Keratinocyte (primary cell): ENCODE results near the gene TINAGL1. TPM values are rescaled to one million over a fixed set of nuclear protein-coding genes. Genes with fewer than 3 reads are reported as not detected.

Experiments used
- DNase-seq: peaks from one replicate; pipeline ENCODE4 v3.0.0-alpha.2; 2011; ENCODE audit warnings: low read depth, missing footprints, low spot score
- FAIRE-seq: peaks from 2 replicates; lab custom pipeline; 2011; peaks lifted over from hg19 to GRCh38; lab: Jason Lieb, UNC
- H2AFZ ChIP-seq: 2 replicates; pipeline ENCODE4 v1.6.0; 2012; ENCODE audit warnings: low read length, control low read depth, inconsistent platforms; ENCODE audit not compliant: control insufficient read depth
- H3K27ac ChIP-seq: 2 replicates; pipeline ENCODE4 v1.5.1; 2011; ENCODE audit warnings: low read length; ENCODE audit not compliant: control insufficient read depth, insufficient read depth
- H3K27me3 ChIP-seq: 3 replicates; pipeline ENCODE4 v1.6.0; 2011; ENCODE audit warnings: low read length; ENCODE audit not compliant: control insufficient read depth, insufficient read depth; ENCODE audit errors: extremely low read depth
- H3K36me3 ChIP-seq, 2 experiments: 2 replicates in 1 of 2; 3 replicates in 1 of 2; pipeline ENCODE4 v1.5.1; 2011; ENCODE audit warnings: low read length in 2 of 2, mild to moderate bottlenecking in 1 of 2; ENCODE audit not compliant: control insufficient read depth in 2 of 2, insufficient read depth in 2 of 2; ENCODE audit errors: extremely low read depth in 1 of 2
- H3K4me1 ChIP-seq: 3 replicates; pipeline ENCODE4 v1.5.1; 2011; ENCODE audit warnings: low read length; ENCODE audit not compliant: control insufficient read depth, insufficient read depth; ENCODE audit errors: extremely low read depth
- H3K4me2 ChIP-seq: 3 replicates; pipeline ENCODE4 v1.6.0; 2011; ENCODE audit warnings: low read depth, low read length; ENCODE audit not compliant: control insufficient read depth, insufficient read depth; ENCODE audit errors: extremely low read depth
- H3K4me3 ChIP-seq, 3 experiments: fragments of 200-600 bp in 1 of 3; sonication (generic) in 1 of 3; 2 replicates in 2 of 3; 3 replicates in 1 of 3; pipeline ENCODE4 v1.5.1; 2011 to 2016; ENCODE audit warnings: low read length in 3 of 3, mild to moderate bottlenecking in 3 of 3, control low read depth in 2 of 3, inconsistent platforms in 1 of 3, low read depth in 1 of 3, mixed read lengths in 1 of 3, mixed run types in 1 of 3, moderate library complexity in 1 of 3; ENCODE audit not compliant: control insufficient read depth in 2 of 3, insufficient read depth in 2 of 3; ENCODE audit errors: extremely low read depth in 1 of 3
- H3K79me2 ChIP-seq: 2 replicates; pipeline ENCODE4 v1.6.0; 2012; ENCODE audit warnings: low read length; ENCODE audit not compliant: control insufficient read depth, insufficient read depth
- H3K9ac ChIP-seq: 3 replicates; pipeline ENCODE4 v1.6.0; 2011; ENCODE audit warnings: low read length; ENCODE audit not compliant: control insufficient read depth, insufficient read depth; ENCODE audit errors: extremely low read depth
- H3K9me1 ChIP-seq: 3 replicates; pipeline ENCODE4 v1.6.0; 2011; ENCODE audit warnings: low read length; ENCODE audit not compliant: control insufficient read depth, insufficient read depth; ENCODE audit errors: extremely low read depth
- H3K9me3 ChIP-seq: 2 replicates; pipeline ENCODE4 v1.5.1; 2012; ENCODE audit warnings: low read depth, low read length; ENCODE audit not compliant: control insufficient read depth
- H4K20me1 ChIP-seq: 3 replicates; pipeline ENCODE4 v1.6.0; 2011; ENCODE audit warnings: low read length; ENCODE audit not compliant: control insufficient read depth, insufficient read depth; ENCODE audit errors: extremely low read depth
- EZH2 ChIP-seq: IDR thresholded peaks from one replicate; pipeline ENCODE4 v1.6.1; 2012; ENCODE audit warnings: inconsistent platforms, mild to moderate bottlenecking, low read length, moderate library complexity
- dilution Hi-C: fragments of 300-500 bp; cut with MboI; formaldehyde crosslinking; loops from one replicate; pipeline ENCODE4 v1.7.0; 2020; ENCODE audit warnings: low sequenced_read_pairs; ENCODE audit not compliant: extremely low pct_ligation_motif_present
- polyA plus RNA-seq, 5 experiments: library from polyadenylated mRNA; depleted of rRNA in 3 of 5; stranded (reverse) in 3 of 5; stranded (forward) in 1 of 5; unstranded in 1 of 5; fragments of >200 nt; gene quantifications; 1 replicate in 1 of 5; 2 replicates in 3 of 5; 3 replicates in 1 of 5; pipeline versions ENCODE4 v1.2.1 to v1.2.3, GENCODE V29; 2011 to 2012; ENCODE audit warnings: missing spikeins in 2 of 5, low read depth in 1 of 5, low replicate concordance in 1 of 5
- TF ChIP-seq, protein P1 (sequence below), 3 experiments: IDR thresholded peaks in 1 of 3; conservative IDR thresholded peaks in 1 of 3; optimal IDR thresholded peaks in 1 of 3; 2 replicates in 2 of 3; 3 replicates in 1 of 3; pipeline versions ENCODE3 to v1.5.1; 2011; ENCODE audit warnings: low read length in 3 of 3, mild to moderate bottlenecking in 3 of 3, moderate library complexity in 2 of 3, control low read depth in 1 of 3, inconsistent platforms in 1 of 3; ENCODE audit not compliant: insufficient read depth in 2 of 3; ENCODE audit errors: extremely low read depth in 1 of 3

Gene TINAGL1
- polyA plus RNA-seq, 1 donor (not counting 4 experiments of a cell fraction or from before 2014, with no cell fraction given): 189 TPM

DNA sequence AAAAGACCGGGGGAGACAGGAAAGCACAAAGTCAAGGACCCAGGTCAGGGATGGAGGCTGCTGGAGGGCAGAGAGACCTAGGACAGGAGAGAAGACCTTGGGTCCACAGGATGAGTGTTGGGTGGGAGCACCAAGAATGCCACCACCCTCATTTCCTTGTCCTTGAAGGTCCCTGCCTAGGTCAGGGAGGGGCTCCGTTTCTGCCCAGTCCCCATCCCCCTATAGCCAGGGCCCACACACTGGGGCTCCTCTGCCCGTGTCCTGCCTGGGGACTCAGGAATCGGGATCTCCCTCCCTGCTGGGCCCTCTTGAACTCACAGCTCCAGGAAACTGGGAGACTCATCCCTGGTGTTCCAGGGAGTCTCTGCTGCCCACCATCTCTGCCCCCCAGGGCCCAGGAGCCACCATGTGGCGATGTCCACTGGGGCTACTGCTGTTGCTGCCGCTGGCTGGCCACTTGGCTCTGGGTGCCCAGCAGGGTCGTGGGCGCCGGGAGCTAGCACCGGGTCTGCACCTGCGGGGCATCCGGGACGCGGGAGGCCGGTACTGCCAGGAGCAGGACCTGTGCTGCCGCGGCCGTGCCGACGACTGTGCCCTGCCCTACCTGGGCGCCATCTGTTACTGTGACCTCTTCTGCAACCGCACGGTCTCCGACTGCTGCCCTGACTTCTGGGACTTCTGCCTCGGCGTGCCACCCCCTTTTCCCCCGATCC is 584 bp downstream of the TINAGL1 start:
- peaks cover 13 to 15% of the 10 kb centered on the region in 2 experiments for H3K36me3 ChIP-seq
- H3K27ac ChIP-seq: peak overlapping the region; percentile 94
- no peak for TF ChIP-seq EZH2
- TF ChIP-seq, protein P1, sequence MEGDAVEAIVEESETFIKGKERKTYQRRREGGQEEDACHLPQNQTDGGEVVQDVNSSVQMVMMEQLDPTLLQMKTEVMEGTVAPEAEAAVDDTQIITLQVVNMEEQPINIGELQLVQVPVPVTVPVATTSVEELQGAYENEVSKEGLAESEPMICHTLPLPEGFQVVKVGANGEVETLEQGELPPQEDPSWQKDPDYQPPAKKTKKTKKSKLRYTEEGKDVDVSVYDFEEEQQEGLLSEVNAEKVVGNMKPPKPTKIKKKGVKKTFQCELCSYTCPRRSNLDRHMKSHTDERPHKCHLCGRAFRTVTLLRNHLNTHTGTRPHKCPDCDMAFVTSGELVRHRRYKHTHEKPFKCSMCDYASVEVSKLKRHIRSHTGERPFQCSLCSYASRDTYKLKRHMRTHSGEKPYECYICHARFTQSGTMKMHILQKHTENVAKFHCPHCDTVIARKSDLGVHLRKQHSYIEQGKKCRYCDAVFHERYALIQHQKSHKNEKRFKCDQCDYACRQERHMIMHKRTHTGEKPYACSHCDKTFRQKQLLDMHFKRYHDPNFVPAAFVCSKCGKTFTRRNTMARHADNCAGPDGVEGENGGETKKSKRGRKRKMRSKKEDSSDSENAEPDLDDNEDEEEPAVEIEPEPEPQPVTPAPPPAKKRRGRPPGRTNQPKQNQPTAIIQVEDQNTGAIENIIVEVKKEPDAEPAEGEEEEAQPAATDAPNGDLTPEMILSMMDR (optimal IDR thresholded peaks at IDR 0.05 in 1 of 3, IDR thresholded peaks at IDR 0.05 in 1 of 3, conservative IDR thresholded peaks at IDR 0.05 in 1 of 3; ENCODE audit: extremely low read depth in 1 of 3, insufficient read depth in 2 of 3, low read length in 3 of 3): no peak
- peaks cover 21% of the 10 kb centered on the region for H4K20me1 ChIP-seq
- H3K4me2 ChIP-seq: peak overlapping the region; percentile 87
- peaks cover 72% of the 10 kb centered on the region for H3K4me1 ChIP-seq
- no peaks in the 10 kb centered on the region for H3K9me3 ChIP-seq
- peak overlapping the region; percentile 73 to 99 (median 88) for H3K4me3 ChIP-seq
- H2AFZ ChIP-seq: no peak overlapping the region
- DNase-seq (no peak), FAIRE-seq (no peak)
- dilution Hi-C loops: no loop called here
- peak overlapping the region; percentile 91 for H3K9ac ChIP-seq
- peaks cover 47% of the 10 kb centered on the region for H3K79me2 ChIP-seq
- no peaks in the 10 kb centered on the region for H3K27me3 ChIP-seq
- H3K9me1 ChIP-seq: peaks cover 3% of the 10 kb centered on the region

DNA sequence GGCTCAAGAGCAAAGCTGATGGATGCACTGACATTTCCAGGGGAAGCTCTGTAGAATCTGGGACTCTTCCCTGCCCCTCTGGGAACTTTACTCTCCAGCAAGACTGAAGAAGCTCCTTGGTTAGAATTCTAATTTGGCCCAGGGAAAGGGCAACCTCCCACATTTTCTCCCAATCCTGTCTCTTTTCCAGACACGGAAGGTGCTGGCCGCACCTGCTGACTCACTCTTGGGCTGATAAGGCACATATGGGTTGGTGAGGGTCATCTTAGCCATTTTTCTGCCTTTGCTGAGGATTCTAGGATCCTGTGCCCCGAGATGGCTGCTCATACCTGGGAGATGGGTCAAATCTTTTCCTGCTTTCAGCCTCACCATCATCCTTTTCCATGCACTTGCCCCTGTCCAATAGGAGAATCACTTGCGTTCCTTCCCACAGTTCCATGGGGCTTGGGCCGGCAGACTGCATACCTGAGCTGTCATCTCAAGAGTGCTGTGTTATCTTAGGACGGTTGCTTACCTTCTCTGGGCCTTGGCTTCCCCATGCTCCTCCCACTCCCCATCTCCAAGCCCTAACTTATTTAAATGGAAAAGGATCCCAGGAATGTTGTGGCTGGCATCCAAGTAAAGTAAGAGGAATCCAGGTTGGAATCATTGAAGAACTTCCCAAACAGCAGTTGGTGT is 1.3 kb downstream of the TINAGL1 start:
- DNase-seq: no peak
- dilution Hi-C loops: no loop called here

More for the DNA sequence above, 1.3 kb downstream of the TINAGL1 start:
- Histone ChIP-seq H3K4me3 (peak overlapping the region; percentile 73 to 99 (median 88)), H3K9me1 (peaks cover 3% of the 10 kb centered on the region), H3K4me1 (peaks cover 74% of the 10 kb centered on the region), H3K9me3 (no peaks in the 10 kb centered on the region), H3K79me2 (peaks cover 54% of the 10 kb centered on the region), H3K9ac (peak overlapping the region; percentile 91), H3K27ac (peak overlapping the region; percentile 94), H3K36me3 (peaks cover 18 to 19% of the 10 kb centered on the region in 2 experiments), H4K20me1 (peaks cover 26% of the 10 kb centered on the region), H2AFZ (no peak overlapping the region), H3K4me2 (peak overlapping the region; percentile 87), H3K27me3 (no peaks in the 10 kb centered on the region)
- TF ChIP-seq, protein P1 (optimal IDR thresholded peaks at IDR 0.05 in 1 of 3, IDR thresholded peaks at IDR 0.05 in 1 of 3, conservative IDR thresholded peaks at IDR 0.05 in 1 of 3; ENCODE audit: extremely low read depth in 1 of 3, insufficient read depth in 2 of 3, low read length in 3 of 3): no peak
- peak; percentile 85 for FAIRE-seq
